Dendritic cell treated with granulocyte-macrophage colony-stimulating factor and Interleukin-4, amounts not matched to agents 40 ng/mL and 50 ng/mL, for 4 days (primary cell): ENCODE measurements around the gene VTI1A.

ENCODE experiments used
- H3K27ac Mint-ChIP-seq: one replicate; pipeline ENCODE4 v1.8.0; 2022; ENCODE audit warnings: mild to moderate bottlenecking, mixed read lengths
- H3K27me3 Mint-ChIP-seq: one replicate; pipeline ENCODE4 v1.8.0; 2022; ENCODE audit warnings: mild to moderate bottlenecking, mixed read lengths
- H3K36me3 Mint-ChIP-seq: one replicate; pipeline ENCODE4 v1.8.0; 2022; ENCODE audit warnings: low read depth, mixed read lengths
- H3K4me1 Mint-ChIP-seq: one replicate; pipeline ENCODE4 v1.8.0; 2022; ENCODE audit warnings: low read depth, mixed read lengths
- H3K4me3 Mint-ChIP-seq: one replicate; pipeline ENCODE4 v1.8.0; 2022; ENCODE audit warnings: mild to moderate bottlenecking, moderate library complexity, mixed read lengths
- H3K9me3 Mint-ChIP-seq: one replicate; pipeline ENCODE4 v1.8.0; 2022; ENCODE audit warnings: mixed read lengths
- intact Hi-C: fragments of 100-400 bp; cut with micrococcal nuclease; formaldehyde crosslinking; loops from one replicate; pipeline ENCODE4 v1.15.0; 2022

Gene VTI1A

GRCh38 chr10:112813866-112814591 is 367.0 kb downstream of the VTI1A start:
- H3K27ac Mint-ChIP-seq: no peak overlapping the region
- H3K36me3 Mint-ChIP-seq: peaks cover 37% of the 10 kb centered on the region
- no peak overlapping the region for H3K4me3 Mint-ChIP-seq
- peaks cover 61% of the 10 kb centered on the region for H3K4me1 Mint-ChIP-seq
- intact Hi-C loops: no loop called here
- no peaks in the 10 kb centered on the region for H3K9me3 Mint-ChIP-seq
- H3K27me3 Mint-ChIP-seq: peaks cover 58% of the 10 kb centered on the region

DNA sequence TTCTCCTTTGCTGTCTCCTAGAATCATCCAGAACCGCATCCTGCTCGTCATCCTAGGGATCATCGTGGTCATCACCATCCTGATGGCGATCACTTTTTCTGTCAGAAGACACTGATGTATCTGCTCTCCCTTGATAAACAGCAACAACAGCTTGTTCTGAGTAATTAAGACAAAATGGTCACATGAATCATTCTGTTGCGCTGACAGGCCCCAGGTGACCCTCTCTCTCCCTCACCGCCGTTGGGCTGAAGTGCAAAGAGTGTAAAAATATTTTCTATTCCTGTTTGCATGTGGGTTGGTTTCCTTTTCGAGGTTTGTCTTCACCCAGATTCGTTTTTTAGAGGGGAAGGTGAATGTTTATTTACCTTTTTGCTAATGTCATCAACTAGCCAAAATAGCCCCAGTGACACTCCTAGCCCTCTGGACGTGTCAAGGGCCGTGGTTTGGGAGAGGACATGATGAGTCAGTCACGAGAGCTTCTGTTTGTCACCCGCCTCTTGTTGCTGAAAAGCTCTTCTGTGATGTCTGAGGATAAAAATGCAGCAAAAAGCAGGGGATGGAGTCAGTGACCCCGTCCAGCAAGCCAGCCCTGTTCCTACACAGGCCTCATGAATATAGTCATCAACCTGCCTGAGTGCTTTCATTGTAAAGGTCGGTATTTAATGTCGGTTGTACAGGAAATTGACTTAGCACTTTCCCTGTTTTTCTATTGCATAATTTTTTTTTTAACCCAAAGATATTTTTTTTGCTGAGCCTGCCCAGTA is 368.4 kb downstream of the VTI1A start:
- H3K36me3 Mint-ChIP-seq: peaks cover 35% of the 10 kb centered on the region
- H3K27ac Mint-ChIP-seq: no peak overlapping the region
- H3K4me3 Mint-ChIP-seq: no peak overlapping the region
- H3K9me3 Mint-ChIP-seq: no peaks in the 10 kb centered on the region
- H3K4me1 Mint-ChIP-seq: peaks cover 75% of the 10 kb centered on the region
- intact Hi-C loops: no loop called here
- H3K27me3 Mint-ChIP-seq: peaks cover 70% of the 10 kb centered on the region

DNA sequence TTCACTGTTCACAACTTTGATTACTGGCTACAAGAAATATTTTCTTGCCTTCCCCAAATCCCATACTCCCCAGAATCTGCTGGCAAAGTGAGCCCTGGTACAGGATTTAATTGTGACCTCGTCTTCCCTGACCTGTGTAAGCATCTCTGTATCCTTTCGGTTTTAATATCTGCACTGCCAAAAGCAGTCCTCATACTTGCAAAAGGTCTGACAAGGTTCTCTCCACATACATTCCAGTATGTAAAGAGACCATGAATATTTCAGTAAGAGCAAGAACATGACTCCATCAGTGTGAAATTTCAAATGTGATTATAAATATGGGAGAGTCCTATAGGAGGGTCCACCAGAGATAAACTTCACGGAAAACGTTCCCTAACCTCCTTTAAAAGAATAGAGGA is 369.0 kb downstream of the VTI1A start:
- H3K27ac Mint-ChIP-seq: no peak overlapping the region
- peaks cover 74% of the 10 kb centered on the region for H3K27me3 Mint-ChIP-seq
- peaks cover 29% of the 10 kb centered on the region for H3K36me3 Mint-ChIP-seq
- H3K4me1 Mint-ChIP-seq: peaks cover 80% of the 10 kb centered on the region
- no peak overlapping the region for H3K4me3 Mint-ChIP-seq
- intact Hi-C loops: no loop called here
- no peaks in the 10 kb centered on the region for H3K9me3 Mint-ChIP-seq

DNA sequence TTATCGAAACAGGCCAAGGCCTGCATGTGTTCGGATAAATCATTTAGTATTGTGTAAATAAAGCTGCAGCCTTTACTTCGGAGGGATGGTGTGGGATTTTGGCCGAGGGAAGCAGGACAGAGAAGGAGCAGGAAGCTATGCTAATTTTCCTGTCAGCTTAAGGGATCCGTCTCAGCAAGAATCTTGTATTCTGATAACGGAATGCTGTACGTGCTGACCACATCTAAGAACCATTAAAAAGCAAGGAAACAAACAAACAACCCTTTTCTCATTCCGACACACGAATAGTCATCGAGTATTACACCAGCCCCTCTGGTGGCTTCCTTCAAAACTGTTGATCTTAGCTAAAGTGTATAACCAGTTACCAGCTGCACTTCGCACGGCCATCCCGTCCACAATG is 369.9 kb downstream of the VTI1A start:
- Mint-ChIP-seq H3K36me3 (peaks cover 37% of the 10 kb centered on the region), H3K9me3 (no peaks in the 10 kb centered on the region), H3K27ac (no peak overlapping the region), H3K4me3 (no peak overlapping the region), H3K4me1 (peaks cover 80% of the 10 kb centered on the region), H3K27me3 (peaks cover 80% of the 10 kb centered on the region)
- intact Hi-C loops: no loop called here

DNA sequence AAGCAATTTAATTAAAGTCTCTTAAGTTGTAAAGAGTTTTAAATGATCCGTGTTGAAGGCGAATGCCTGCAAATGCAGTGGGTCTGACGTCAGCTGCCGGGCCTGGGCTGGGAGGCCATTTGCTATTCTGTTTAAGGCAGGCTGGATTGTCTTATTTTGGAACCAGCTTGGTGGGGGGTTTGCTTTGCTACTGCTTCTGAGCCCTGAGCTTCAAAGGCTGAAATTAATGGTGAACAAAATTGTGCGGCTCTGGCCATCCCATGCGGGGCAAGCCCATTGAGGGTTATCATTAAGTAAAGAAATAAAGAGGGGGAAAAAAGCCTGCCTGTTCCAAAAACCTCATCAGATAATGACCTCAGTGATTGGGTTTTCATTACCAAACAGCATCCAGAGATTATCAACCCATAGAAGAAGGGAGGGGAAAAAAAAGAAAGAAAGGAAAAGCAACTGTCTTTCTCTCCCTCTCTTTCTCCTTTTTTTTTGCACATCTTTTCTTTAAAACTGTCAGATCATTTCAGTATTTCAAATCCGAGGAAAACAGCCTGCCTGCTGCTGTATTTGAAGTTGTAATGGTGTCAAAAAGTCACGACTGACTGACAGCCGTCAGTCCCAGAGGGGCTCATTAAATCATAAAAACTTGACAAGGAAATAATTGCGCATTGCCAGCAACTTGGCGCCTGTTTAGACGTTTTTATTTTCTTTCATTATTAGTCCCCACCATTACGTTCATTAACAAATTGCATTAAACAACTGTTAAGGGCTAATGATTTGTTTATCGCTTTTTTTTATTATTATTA is 371.2 kb downstream of the VTI1A start:
- H3K4me1 Mint-ChIP-seq: peaks cover 71% of the 10 kb centered on the region
- no peak overlapping the region for H3K27ac Mint-ChIP-seq
- peaks cover 87% of the 10 kb centered on the region for H3K27me3 Mint-ChIP-seq
- no peak overlapping the region for H3K4me3 Mint-ChIP-seq
- intact Hi-C loops: no loop called here
- H3K36me3 Mint-ChIP-seq: peaks cover 40% of the 10 kb centered on the region
- no peaks in the 10 kb centered on the region for H3K9me3 Mint-ChIP-seq

DNA sequence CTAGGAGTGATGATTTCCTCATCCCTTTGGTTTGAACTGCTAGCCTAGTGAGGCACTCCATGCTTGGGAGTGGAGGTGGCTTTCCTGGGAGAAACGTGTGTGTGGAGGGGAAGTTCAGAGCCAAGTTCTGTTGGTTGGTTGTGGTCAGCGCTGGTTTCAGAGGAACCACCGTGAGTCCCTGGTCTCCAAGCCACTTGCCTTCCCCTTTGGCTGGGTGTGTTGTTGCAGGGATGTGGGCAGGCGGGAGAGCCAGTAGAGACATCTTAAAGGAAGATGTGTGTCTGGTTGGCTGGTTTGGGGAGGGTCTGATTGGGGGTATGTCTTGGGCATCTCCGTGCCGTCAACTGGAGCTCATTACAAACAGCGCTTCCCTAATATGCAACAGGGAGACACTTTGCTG is 372.2 kb downstream of the VTI1A start:
- no peaks in the 10 kb centered on the region for H3K9me3 Mint-ChIP-seq
- H3K4me3 Mint-ChIP-seq: no peak overlapping the region
- peaks cover 71% of the 10 kb centered on the region for H3K4me1 Mint-ChIP-seq
- intact Hi-C loops: no loop called here
- H3K27ac Mint-ChIP-seq: no peak overlapping the region
- peaks cover 85% of the 10 kb centered on the region for H3K27me3 Mint-ChIP-seq
- peaks cover 40% of the 10 kb centered on the region for H3K36me3 Mint-ChIP-seq

DNA sequence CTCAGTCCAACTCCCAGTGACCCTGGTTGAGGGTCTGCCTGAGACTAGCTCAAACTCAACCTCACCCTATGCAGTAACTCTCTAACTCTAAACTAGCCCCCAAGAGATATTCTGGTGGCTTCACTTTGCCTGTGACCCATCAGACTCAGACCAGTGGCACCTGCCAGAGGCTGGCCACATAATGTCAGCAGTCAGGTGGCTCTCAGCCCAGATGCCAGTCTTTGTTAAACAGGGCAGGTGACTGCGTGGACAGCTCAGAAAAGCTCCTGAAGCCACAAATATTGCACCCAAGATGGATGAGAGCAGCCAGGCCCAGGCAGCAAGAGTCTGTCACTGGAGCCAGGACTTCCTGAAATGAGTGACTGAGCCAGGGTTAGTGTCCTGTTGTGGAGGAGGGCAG is 373.3 kb downstream of the VTI1A start:
- intact Hi-C loops: no loop called here
- no peak overlapping the region for H3K27ac Mint-ChIP-seq
- H3K36me3 Mint-ChIP-seq: peaks cover 41% of the 10 kb centered on the region
- H3K27me3 Mint-ChIP-seq: peaks cover 83% of the 10 kb centered on the region
- H3K9me3 Mint-ChIP-seq: no peaks in the 10 kb centered on the region
- peaks cover 68% of the 10 kb centered on the region for H3K4me1 Mint-ChIP-seq
- H3K4me3 Mint-ChIP-seq: no peak overlapping the region

DNA sequence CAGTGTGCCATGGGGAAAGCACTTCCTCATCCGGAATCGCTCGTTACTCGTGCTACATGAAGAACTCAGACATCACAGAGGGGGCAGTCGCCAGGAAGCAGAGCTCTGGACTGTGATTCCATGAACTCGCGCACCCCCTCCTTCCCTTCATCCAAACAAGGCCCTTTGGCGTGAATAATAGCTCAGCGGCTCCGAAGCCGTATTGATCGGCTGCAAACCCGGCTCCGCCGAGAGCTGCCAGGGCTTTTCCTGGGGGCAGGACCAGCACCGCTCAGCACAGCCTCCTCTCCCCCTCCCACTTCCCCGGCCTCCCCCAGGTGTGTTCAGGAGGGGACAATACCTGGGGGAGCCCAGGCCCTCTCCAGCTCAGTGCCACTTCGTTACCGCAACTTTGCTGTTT is 374.0 kb downstream of the VTI1A start:
- Mint-ChIP-seq H3K36me3 (peaks cover 34% of the 10 kb centered on the region), H3K4me1 (peaks cover 61% of the 10 kb centered on the region), H3K27me3 (peaks cover 80% of the 10 kb centered on the region), H3K9me3 (no peaks in the 10 kb centered on the region), H3K4me3 (no peak overlapping the region), H3K27ac (no peak overlapping the region)
- intact Hi-C loops: no loop called here

DNA sequence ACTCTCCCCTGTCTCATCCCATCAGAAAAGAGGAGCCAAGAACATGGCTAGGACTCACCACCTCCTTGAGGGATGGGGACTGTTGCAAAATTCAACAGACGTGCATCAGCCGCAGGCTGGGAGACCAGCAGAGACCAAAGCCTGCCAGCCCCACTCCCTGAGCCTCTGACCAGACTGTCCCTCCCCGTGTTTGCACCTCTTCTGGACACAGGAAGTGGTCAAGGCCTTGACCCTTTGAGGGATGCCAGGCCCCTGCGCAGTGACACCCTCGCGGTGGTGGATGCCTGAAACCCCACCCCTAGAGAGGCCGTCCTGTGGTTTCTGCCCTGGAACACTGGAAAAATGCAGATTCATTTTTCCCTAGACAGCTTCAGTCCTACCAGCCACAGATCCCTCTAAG is 374.6 kb downstream of the VTI1A start:
- no peak overlapping the region for H3K27ac Mint-ChIP-seq
- H3K36me3 Mint-ChIP-seq: peaks cover 28% of the 10 kb centered on the region
- intact Hi-C loops: no loop called here
- no peaks in the 10 kb centered on the region for H3K9me3 Mint-ChIP-seq
- H3K4me3 Mint-ChIP-seq: no peak overlapping the region
- peaks cover 74% of the 10 kb centered on the region for H3K27me3 Mint-ChIP-seq
- peaks cover 57% of the 10 kb centered on the region for H3K4me1 Mint-ChIP-seq

DNA sequence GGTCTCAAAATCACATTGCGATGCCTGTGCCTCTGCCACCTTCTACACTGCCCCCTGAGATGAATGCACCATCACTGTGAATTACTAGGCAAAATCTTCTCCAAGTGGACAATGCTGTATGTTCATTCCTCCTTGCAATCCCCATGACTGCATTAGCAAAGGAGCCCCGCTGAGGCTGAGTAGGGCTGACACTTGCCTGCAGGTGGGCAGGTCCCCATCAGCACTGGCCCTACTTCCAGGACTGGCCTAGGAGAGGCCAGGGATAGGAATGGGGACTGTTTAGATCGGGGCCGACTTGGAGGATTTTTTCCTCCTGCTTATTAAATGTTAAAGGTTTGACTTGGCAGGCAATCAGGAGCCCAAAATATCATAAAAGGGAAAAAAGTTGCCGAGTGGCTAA is 376.0 kb downstream of the VTI1A start:
- no peaks in the 10 kb centered on the region for H3K9me3 Mint-ChIP-seq
- peaks cover 18% of the 10 kb centered on the region for H3K36me3 Mint-ChIP-seq
- H3K4me3 Mint-ChIP-seq: no peak overlapping the region
- intact Hi-C loops: no loop called here
- no peak overlapping the region for H3K27ac Mint-ChIP-seq
- peaks cover 61% of the 10 kb centered on the region for H3K27me3 Mint-ChIP-seq
- peaks cover 47% of the 10 kb centered on the region for H3K4me1 Mint-ChIP-seq

DNA sequence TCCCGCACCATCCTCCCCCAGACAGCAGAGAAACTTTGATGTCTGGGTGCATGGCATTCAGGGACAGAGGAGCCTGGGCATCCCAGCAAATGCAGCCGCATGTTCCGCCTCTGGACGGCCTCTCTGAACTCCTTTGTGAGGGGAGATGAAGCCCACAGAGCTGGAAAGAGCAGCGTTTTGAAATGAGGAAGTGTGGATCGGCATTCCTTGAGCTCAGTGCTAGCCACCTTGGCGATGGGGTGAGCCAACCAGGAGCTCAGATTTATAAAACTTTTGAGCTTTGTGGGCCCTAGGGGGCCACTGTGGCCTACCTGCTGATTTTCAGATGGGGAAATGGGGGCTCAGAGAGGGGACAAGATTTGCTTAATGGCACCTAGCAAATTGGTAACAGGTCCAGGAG is 376.6 kb downstream of the VTI1A start:
- Mint-ChIP-seq H3K36me3 (peaks cover 18% of the 10 kb centered on the region), H3K4me1 (peaks cover 47% of the 10 kb centered on the region), H3K27ac (no peak overlapping the region), H3K4me3 (no peak overlapping the region), H3K9me3 (no peaks in the 10 kb centered on the region), H3K27me3 (peaks cover 59% of the 10 kb centered on the region)
- intact Hi-C loops: no loop called here

- peaks cover 26% of the 10 kb centered on the region for H3K4me1 Mint-ChIP-seq
- intact Hi-C loops: no loop called here
- no peaks in the 10 kb centered on the region for H3K9me3 Mint-ChIP-seq
- no peak overlapping the region for H3K4me3 Mint-ChIP-seq
- H3K27ac Mint-ChIP-seq: no peak overlapping the region
- H3K36me3 Mint-ChIP-seq: peaks cover 17% of the 10 kb centered on the region
- peaks cover 53% of the 10 kb centered on the region for H3K27me3 Mint-ChIP-seq
These were observed 379.1 kb downstream of the VTI1A start for GRCh38 chr10:112826018-112826697.

DNA sequence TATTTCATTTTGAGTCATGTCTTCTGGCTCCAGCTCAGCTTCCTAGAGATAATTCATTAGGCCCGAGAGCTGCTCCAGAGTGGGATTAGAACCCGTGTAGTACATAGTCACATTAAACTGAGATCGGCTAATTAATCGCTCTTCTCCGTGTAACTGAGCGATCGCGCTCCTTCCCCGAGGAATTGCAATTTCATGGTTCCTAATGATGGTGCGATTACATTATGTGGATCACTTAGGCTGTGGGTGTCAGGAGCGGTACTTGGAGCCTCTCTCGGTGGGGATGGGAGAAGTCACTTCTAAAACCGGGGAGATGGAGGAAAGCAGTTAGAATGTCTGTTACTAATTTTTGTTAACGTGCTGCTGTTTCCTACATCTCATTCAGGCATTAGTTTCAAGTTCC is 380.1 kb downstream of the VTI1A start:
- Mint-ChIP-seq H3K9me3 (no peaks in the 10 kb centered on the region), H3K36me3 (peaks cover 8% of the 10 kb centered on the region), H3K4me3 (no peak overlapping the region), H3K27ac (no peak overlapping the region), H3K4me1 (peaks cover 21% of the 10 kb centered on the region), H3K27me3 (peaks cover 50% of the 10 kb centered on the region)
- intact Hi-C loops: no loop called here

- Mint-ChIP-seq H3K27me3 (peaks cover 50% of the 10 kb centered on the region), H3K9me3 (no peaks in the 10 kb centered on the region), H3K4me1 (peaks cover 20% of the 10 kb centered on the region), H3K27ac (no peak overlapping the region), H3K4me3 (no peak overlapping the region), H3K36me3 (peaks cover 6% of the 10 kb centered on the region)
- intact Hi-C loops: no loop called here
These were observed 380.9 kb downstream of the VTI1A start for GRCh38 chr10:112827951-112828350.
